ENCODE data around the gene EIF2S2. TPM values are rescaled to one million over a fixed set of nuclear protein-coding genes. Genes with fewer than 3 reads are reported as not detected.

Gene EIF2S2
- total RNA-seq, 6 donors from 2014 or later = 28.3 to 76.1 (median 50.3) TPM

DNA sequence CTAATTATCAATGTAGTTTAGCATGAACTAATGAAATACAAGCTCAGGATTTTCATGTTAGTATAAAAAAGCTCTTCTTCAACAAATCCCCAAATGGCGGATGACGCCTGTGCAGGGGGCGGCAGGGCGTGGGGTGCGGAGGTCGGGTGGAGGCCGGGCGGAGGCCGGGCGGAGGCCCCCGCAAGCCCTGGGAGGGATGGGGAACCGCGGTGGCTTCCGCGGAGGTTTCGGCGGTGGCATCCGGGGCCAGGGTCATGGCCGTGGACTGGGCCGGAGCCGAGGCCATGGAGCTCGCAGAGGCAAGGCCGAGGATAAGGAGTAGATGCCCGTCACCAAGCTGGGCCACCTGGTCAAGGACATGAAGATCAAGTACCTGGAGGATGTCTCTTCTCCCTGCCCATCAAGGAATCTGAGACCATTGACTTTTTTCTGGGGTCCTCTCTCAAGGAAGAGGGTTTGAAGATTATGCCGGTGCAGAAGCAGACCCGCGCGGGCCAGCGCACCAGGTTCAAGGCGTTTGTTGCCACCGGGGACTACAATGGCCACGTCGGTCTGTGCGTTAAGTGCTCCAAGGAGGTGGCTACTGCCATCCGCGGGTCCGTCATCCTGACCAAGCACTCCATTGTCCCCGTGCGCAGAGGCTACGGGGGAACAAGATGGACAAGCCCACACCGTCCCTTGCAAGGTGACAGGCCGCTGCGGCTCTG, 10.4 kb upstream of the EIF2S2 start:
- H3K27ac ChIP-seq = no peak overlapping the region
- 93 to 94% methylated on average over 37 to 43 of the region's 43 CpGs for WGBS, 2 donors
- H3K9me3 ChIP-seq = no peaks in the 10 kb centered on the region
- H3K4me3 ChIP-seq = no peak overlapping the region
- peak in 1 of 2 donors; percentile 70 for DNase-seq
- H3K36me3 ChIP-seq = no peaks in the 10 kb centered on the region
- no peak for TF ChIP-seq POLR2A (IDR thresholded peaks at IDR 0.05)
- TF ChIP-seq POLR2AphosphoS5 (IDR thresholded peaks at IDR 0.05) = no peak
- no peak for TF ChIP-seq EP300 (IDR thresholded peaks at IDR 0.05)
- TF ChIP-seq, protein P1, sequence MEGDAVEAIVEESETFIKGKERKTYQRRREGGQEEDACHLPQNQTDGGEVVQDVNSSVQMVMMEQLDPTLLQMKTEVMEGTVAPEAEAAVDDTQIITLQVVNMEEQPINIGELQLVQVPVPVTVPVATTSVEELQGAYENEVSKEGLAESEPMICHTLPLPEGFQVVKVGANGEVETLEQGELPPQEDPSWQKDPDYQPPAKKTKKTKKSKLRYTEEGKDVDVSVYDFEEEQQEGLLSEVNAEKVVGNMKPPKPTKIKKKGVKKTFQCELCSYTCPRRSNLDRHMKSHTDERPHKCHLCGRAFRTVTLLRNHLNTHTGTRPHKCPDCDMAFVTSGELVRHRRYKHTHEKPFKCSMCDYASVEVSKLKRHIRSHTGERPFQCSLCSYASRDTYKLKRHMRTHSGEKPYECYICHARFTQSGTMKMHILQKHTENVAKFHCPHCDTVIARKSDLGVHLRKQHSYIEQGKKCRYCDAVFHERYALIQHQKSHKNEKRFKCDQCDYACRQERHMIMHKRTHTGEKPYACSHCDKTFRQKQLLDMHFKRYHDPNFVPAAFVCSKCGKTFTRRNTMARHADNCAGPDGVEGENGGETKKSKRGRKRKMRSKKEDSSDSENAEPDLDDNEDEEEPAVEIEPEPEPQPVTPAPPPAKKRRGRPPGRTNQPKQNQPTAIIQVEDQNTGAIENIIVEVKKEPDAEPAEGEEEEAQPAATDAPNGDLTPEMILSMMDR (IDR thresholded peaks at IDR 0.05) = no peak
- H3K27me3 ChIP-seq = no peaks in the 10 kb centered on the region
- no peak for ATAC-seq (ENCODE audit: low FRiP score in 2 of 2)
- no peaks in the 10 kb centered on the region for H3K4me1 ChIP-seq

DNA sequence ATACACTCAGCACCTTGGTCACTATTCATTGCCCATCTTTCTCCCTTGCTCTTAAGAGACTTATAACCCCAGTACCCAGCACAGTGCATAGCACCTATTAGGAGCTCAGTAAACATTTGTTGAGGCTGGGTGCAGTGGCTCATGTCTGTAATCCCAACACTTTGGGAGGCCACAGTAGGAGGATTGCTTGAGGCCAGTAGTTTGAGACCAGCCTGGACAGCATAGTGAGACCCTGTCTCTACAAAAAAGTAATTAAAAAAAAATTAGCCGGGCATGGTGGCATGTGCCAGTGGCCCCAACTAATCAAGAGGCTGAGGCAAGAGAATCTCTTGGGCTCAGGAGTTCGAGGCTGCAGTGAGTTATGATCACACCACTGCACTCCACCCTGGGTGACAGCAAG, 8.2 kb upstream of the EIF2S2 start:
- DNase-seq (no peak), ATAC-seq (ENCODE audit: low FRiP score in 2 of 2) (no peak)
- H3K4me3 ChIP-seq = no peak overlapping the region
- 88 to 96% methylated on average over 2 of the region's 2 CpGs for WGBS, 2 donors
- TF ChIP-seq EP300 (IDR thresholded peaks at IDR 0.05) (no peak), POLR2A (IDR thresholded peaks at IDR 0.05) (no peak)
- H3K27me3 ChIP-seq = no peaks in the 10 kb centered on the region
- no peaks in the 10 kb centered on the region for H3K4me1 ChIP-seq
- H3K9me3 ChIP-seq = no peaks in the 10 kb centered on the region
- H3K36me3 ChIP-seq = no peaks in the 10 kb centered on the region
- H3K27ac ChIP-seq = no peak overlapping the region

DNA sequence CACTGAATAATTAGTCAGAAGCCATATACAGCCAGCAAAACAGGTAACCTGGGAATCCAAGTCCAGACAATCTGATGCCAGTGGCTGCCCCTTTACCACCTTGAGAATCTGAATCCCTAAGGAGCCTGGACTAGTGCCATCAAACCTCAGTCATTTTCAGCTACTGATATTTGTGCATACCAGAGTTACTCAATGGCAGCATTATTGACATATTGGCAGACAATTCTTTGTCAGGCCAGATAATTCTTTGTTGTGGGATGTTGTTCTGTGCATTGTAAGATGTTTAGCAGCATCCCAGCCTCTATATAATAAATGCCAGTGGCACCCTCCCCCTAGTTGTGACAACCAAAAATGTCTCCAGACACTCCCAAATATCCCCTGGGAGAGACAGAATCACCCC, 3.2 kb upstream of the EIF2S2 start:
- no peaks in the 10 kb centered on the region for H3K27me3 ChIP-seq
- ATAC-seq (ENCODE audit: low FRiP score in 2 of 2) = no peak
- TF ChIP-seq POLR2AphosphoS5 (IDR thresholded peaks at IDR 0.05) = no peak
- no peaks in the 10 kb centered on the region for H3K36me3 ChIP-seq
- H3K9me3 ChIP-seq = no peaks in the 10 kb centered on the region
- H3K27ac ChIP-seq = no peak overlapping the region
- H3K4me1 ChIP-seq = peaks cover 5 to 10% (median 8%) of the 10 kb centered on the region in 4 donors
- DNase-seq = no peak
- H3K4me3 ChIP-seq = no peak overlapping the region

DNA sequence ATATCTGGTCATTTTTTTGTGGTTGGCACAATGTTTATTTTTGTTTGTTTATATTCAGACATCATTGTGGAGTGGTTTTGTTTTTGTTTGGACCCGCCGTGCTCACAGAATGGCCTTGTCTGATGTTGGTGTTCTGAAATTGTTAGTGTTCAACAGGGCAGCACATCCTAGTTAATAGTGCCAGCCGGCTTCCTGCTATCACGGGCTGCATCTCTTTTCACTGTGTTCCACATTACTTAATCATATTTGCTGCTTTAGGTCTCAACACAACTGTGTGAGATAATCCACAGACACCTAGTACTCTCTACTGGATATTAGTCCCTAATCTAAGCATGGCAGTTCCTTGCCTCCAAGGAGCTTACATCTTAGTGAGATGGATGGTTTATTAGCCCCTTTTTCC, 2.8 kb upstream of the EIF2S2 start:
- DNase-seq (no peak), ATAC-seq (ENCODE audit: low FRiP score in 2 of 2) (no peak)
- H3K4me3 ChIP-seq = no peak overlapping the region
- H3K4me1 ChIP-seq = peaks cover 10 to 15% (median 12%) of the 10 kb centered on the region in 4 donors
- H3K27ac ChIP-seq = no peak overlapping the region
- WGBS, 2 donors = 72 to 80% methylated on average over 4 of the region's 4 CpGs
- no peak for TF ChIP-seq POLR2AphosphoS5 (IDR thresholded peaks at IDR 0.05)
- no peaks in the 10 kb centered on the region for H3K27me3 ChIP-seq
- no peaks in the 10 kb centered on the region for H3K9me3 ChIP-seq
- H3K36me3 ChIP-seq = no peaks in the 10 kb centered on the region

DNA sequence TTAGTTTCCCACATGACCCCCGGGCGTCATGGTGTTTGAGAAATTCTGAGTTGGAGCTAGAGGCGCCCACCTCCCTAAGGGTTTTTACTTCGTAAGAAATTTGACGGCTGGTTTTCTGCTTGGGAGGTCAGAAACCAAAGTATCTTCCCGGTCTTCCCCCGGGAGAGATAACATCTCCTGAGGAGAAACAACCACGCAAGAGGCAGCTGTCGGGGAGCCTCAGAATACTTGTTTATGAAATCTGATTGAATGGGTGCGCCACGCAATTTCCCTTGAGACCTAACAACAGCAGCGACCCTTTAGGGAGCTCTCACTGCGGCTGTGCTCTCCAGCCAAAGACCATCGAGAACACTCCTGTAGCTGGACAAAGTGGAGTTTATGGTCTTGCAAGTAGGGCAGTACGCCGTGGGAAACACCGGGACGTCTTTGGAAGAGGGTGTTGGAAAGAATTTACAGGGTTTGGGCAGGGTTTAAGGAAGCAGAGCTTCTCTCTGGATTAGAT, 608 bp upstream of the EIF2S2 start:
- no peaks in the 10 kb centered on the region for H3K27me3 ChIP-seq
- H3K4me1 ChIP-seq = peaks cover 28 to 36% (median 29%) of the 10 kb centered on the region in 4 donors
- peaks cover 3 to 18% (median 7%) of the 10 kb centered on the region in 4 donors for H3K36me3 ChIP-seq
- no peak for TF ChIP-seq POLR2A (IDR thresholded peaks at IDR 0.05)
- TF ChIP-seq, protein P1 (IDR thresholded peaks at IDR 0.05) = no peak
- no peak for TF ChIP-seq EP300 (IDR thresholded peaks at IDR 0.05)
- no peak for TF ChIP-seq POLR2AphosphoS5 (IDR thresholded peaks at IDR 0.05)
- peak overlapping the region; percentile 94 to 98 (median 96) for H3K27ac ChIP-seq
- H3K9me3 ChIP-seq = no peaks in the 10 kb centered on the region
- 0 to 3% methylated on average over 13 to 18 of the region's 18 CpGs for WGBS, 2 donors
- ATAC-seq (ENCODE audit: low FRiP score in 2 of 2) (peak; percentile 1 to 42), DNase-seq (peak in 1 of 2 donors; percentile 31)
- peak overlapping the region; percentile 2 to 88 (median 70) for H3K4me3 ChIP-seq

DNA sequence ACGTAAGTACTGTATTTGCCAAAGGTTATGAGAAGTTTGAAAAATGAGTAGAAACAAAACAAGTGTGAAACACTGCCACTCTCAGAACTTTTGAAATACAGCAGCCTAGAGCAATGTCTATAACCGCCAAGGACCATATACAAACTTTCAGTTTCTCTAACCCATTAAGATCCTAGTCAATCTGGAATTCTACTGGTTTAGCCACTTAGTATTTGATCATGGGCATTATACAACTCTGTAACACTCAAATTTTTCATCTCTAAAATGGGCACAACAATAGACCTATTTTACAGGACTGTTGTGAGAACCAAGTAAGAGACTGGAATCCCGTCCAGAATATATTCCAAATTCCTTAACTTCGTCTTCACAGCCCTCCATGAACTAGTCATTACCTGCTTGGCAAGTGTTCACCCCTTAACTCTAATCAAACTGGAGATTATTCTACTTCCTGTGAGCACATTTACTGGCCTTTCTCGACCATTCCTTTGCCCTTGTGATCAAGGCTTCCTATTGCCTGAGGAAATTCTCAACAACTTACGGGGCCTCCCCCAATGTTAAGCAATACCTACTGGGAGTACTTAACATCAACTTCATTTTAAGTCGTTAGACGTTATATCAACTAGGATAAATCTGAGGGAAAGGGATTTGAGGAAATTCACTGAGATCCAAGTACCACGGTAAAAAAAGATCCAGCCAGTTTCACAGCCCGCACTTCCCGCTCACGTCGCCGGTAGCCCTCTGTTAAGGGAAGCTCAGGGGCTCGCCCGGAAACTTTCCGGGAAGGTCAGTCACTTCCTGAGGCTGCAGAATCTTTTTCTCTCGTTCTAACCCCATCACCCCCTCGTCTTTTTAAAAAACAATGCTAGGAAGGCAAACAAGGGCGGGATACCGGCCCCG, 1.1 kb downstream of the EIF2S2 start:
- peak in 1 of 2 donors; percentile 22 for ATAC-seq (ENCODE audit: low FRiP score in 2 of 2)
- Histone ChIP-seq H3K36me3 (peaks cover 3 to 23% (median 7%) of the 10 kb centered on the region in 4 donors), H3K9me3 (no peaks in the 10 kb centered on the region), H3K4me1 (peaks cover 33 to 53% (median 41%) of the 10 kb centered on the region in 4 donors), H3K27ac (peak overlapping the region; percentile 94 to 98 (median 96)), H3K4me3 (peak overlapping the region; percentile 42 to 88 (median 70)), H3K27me3 (no peaks in the 10 kb centered on the region)
- 2 to 4% methylated on average over 20 to 22 of the region's 22 CpGs for WGBS, 2 donors
- TF ChIP-seq EP300 (IDR thresholded peaks at IDR 0.05) (peak in 1 of 4 donors; percentile 60), POLR2A (IDR thresholded peaks at IDR 0.05) (no peak), POLR2AphosphoS5 (IDR thresholded peaks at IDR 0.05) (peak; percentile 3 to 29)
- TF ChIP-seq, protein P1 (IDR thresholded peaks at IDR 0.05) = no peak
- DNase-seq = peak in 1 of 2 donors; percentile 68
